Measurements from ENCODE around the gene GFPT1.

GFPT1 gene

GRCh38 chr2:69271831-69272257, 115.2 kb downstream of the GFPT1 start:
- no peak for TF ChIP-seq CTCF (IDR thresholded peaks at IDR 0.05; ENCODE audit: low read depth, low read length)
- DNase-seq (ENCODE audit: low read depth, low spot score) = peak; percentile 42
- H3K4me3 ChIP-seq (ENCODE audit: low read depth, low read length) = no peak overlapping the region
- in situ Hi-C loops (cut with HindIII; ENCODE audit: low sequenced_read_pairs) = no loop called here
